Endothelial cell of umbilical vein (primary cell): ENCODE measurements around the gene HDAC9.

Experiments
- JUN ChIP-seq: IDR thresholded peaks from 2 replicates; pipeline ENCODE4 v1.6.1; 2011; ENCODE audit warnings: borderline replicate concordance, low read depth; ENCODE audit not compliant: insufficient read length, insufficient read depth
- MYC ChIP-seq: IDR thresholded peaks from one replicate; pipeline ENCODE4 v1.6.1; 2011; ENCODE audit warnings: mild to moderate bottlenecking, low read depth, low read length
- POLR2A ChIP-seq: IDR thresholded peaks from 2 replicates; pipeline ENCODE4 v1.6.1; 2012; ENCODE audit warnings: low read depth, mild to moderate bottlenecking, control low read depth, low read length

- TF ChIP-seq MYC, result no peak
- no peak for TF ChIP-seq POLR2A
- no peak for TF ChIP-seq JUN
These were observed 167.8 kb downstream of the HDAC9 start for GRCh38 chr7:18663321-18663720.
